ENCODE data around the gene FARSA. TPM values are rescaled to one million over a fixed set of nuclear protein-coding genes. Genes with fewer than 3 reads are reported as not detected.

Gene FARSA
- total and polyA plus RNA-seq, 2 of the 13 experiments (the other 11 are each of a cell fraction or from before 2014, with no cell fraction given): 25.9 to 72.0 TPM

- no peak for TF ChIP-seq PAXIP1 (CRISPR knock-in tag; conservative IDR thresholded peaks at IDR 0.05)
- TF ChIP-seq PAX8 (CRISPR knock-in tag; IDR thresholded peaks at IDR 0.05; ENCODE audit: borderline replicate concordance): no peak
- no peak for TF ChIP-seq NCOA1 (CRISPR knock-in tag; IDR thresholded peaks at IDR 0.05)
- TF ChIP-seq SAFB2 (CRISPR knock-in tag; IDR thresholded peaks at IDR 0.05; ENCODE audit: borderline replicate concordance, low read depth): no peak
- no peak for TF ChIP-seq ZHX2 (IDR thresholded peaks at IDR 0.05; ENCODE audit: low read depth)
- no peak for TF ChIP-seq ZHX2 (CRISPR knock-in tag; IDR thresholded peaks at IDR 0.05; ENCODE audit: borderline replicate concordance)
- TF ChIP-seq DRAP1 (CRISPR knock-in tag; IDR thresholded peaks at IDR 0.05): 0 out of 2 replicates have a peak, but pooled peaks have one; percentile 25
- no peak for TF ChIP-seq DZIP1 (CRISPR knock-in tag; IDR thresholded peaks at IDR 0.05)
- no peak for TF ChIP-seq ARNTL (CRISPR knock-in tag; IDR thresholded peaks at IDR 0.05)
- TF ChIP-seq MTF1 (CRISPR knock-in tag; IDR thresholded peaks at IDR 0.05): no peak
- no peak for TF ChIP-seq RXRA (CRISPR knock-in tag; IDR thresholded peaks at IDR 0.05)
- TF ChIP-seq PHF5A (CRISPR knock-in tag; IDR thresholded peaks at IDR 0.05; ENCODE audit: low read depth, unreplicated experiment): no peak
- no peak for TF ChIP-seq ZNF704 (CRISPR knock-in tag; IDR thresholded peaks at IDR 0.05; ENCODE audit: borderline replicate concordance)
- no peak for TF ChIP-seq KDM3A (CRISPR knock-in tag; IDR thresholded peaks at IDR 0.05; ENCODE audit: low read depth)
Measured at GRCh38 chr19:12881172-12881808, 52.2 kb downstream of the FARSA start, which contains the start of gene DNASE2 (continued).

All from HepG2 (cell line).